ENCODE measurements around the gene ST3GAL3. TPM values are rescaled to one million over a fixed set of nuclear protein-coding genes. Genes with fewer than 3 reads are reported as not detected.

Gene ST3GAL3
- total RNA-seq, 1 donor from 2014 or later = 9.9 TPM

GRCh38 chr1:43962324-43962723 lies 255.0 kb downstream of the ST3GAL3 start:
- DNase-seq (ENCODE audit: low read depth in 2 of 2) = no peak

DNA sequence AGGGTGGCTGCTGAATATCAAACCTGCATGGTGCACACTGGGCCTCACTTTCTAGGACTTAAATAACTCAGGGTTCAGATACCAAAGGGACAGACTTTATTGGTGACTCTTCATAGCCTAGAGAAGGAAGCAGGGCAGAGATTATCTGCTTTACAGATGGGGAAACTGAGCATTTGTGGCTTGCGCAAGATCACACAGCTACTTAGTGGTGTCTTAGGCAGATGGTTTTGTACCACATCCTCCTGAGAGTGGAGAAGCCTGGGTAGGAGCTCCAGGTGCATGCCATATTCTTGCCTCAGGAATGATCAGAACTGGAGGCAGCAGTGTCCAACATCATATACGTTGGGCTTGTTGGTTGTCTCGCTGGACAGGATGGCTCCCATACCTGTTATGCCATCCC lies 255.7 kb downstream of the ST3GAL3 start:
- DNase-seq (ENCODE audit: low read depth in 2 of 2) = no peak

- no peak for DNase-seq (ENCODE audit: low read depth in 2 of 2)
Observed at GRCh38 chr1:43963890-43964289, 256.6 kb downstream of the ST3GAL3 start.

- DNase-seq (ENCODE audit: low read depth in 2 of 2) = no peak
Observed at GRCh38 chr1:43965316-43965715, 258.0 kb downstream of the ST3GAL3 start.

GRCh38 chr1:43968348-43968948 lies 261.1 kb downstream of the ST3GAL3 start:
- DNase-seq (ENCODE audit: low read depth in 2 of 2) = peak; percentile 45 to 50

- no peak for DNase-seq (ENCODE audit: low read depth in 2 of 2)
Observed at GRCh38 chr1:43969416-43969745, 262.0 kb downstream of the ST3GAL3 start.

GRCh38 chr1:43969746-43970466 lies 262.6 kb downstream of the ST3GAL3 start, which contains the start of gene DPH2:
Gene DPH2 (plus strand): TSS chr1:43970010. CDS start chr1:43970176, 166 bp downstream.
- DNase-seq (ENCODE audit: low read depth in 2 of 2) = peak; percentile 98

DNA sequence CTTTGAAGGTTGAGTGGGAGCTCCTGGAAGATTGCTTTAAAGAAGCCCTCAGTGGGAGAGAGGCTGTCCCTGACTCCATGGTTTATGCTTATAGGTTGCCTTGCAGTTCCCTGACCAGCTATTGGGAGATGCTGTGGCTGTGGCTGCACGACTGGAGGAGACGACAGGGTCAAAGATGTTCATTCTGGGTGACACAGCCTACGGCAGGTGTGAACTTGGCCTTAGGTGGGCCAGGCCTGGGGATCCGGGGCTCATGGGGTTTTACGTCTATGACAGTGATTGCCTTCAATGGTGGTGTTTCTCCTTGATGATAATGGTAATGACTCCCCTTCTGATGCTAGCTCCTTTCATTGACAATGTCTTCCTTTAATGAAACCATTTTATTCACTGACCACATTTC lies 263.2 kb downstream of the ST3GAL3 start:
- no peak for DNase-seq (ENCODE audit: low read depth in 2 of 2)

DNA sequence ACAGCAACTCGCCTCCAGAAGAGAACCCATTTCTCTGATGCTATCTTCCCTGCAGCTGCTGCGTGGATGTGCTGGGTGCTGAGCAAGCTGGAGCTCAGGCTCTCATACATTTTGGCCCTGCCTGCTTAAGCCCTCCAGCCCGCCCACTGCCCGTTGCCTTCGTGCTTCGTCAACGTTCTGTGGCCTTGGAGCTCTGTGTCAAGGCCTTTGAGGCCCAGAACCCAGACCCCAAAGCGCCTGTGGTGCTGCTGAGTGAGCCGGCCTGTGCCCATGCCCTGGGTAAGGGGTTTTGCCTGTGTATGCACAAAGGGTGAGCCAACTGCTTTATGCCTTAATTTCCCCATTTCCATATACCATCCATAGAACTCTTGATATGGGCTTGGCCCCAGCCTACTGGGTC lies 263.6 kb downstream of the ST3GAL3 start:
- no peak for DNase-seq (ENCODE audit: low read depth in 2 of 2)

DNA sequence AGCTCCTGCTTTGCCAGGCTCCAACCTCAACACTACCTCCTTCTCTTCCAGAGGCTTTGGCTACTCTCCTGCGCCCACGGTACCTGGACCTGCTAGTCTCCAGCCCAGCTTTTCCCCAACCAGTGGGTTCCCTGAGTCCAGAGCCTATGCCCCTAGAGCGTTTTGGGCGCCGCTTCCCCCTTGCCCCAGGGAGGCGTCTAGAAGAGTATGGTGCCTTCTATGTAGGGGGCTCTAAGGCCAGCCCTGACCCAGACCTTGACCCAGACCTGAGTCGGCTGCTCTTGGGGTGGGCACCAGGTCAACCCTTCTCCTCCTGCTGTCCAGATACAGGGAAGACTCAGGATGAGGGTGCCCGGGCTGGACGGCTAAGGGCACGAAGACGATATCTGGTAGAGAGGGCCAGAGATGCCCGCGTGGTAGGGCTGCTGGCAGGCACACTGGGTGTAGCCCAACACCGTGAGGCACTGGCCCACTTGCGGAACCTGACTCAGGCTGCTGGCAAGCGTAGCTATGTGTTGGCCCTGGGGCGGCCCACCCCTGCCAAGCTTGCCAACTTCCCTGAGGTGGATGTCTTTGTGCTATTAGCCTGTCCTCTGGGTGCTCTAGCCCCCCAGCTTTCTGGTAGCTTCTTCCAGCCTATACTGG lies 264.1 kb downstream of the ST3GAL3 start:
- no peak for DNase-seq (ENCODE audit: low read depth in 2 of 2)

DNA sequence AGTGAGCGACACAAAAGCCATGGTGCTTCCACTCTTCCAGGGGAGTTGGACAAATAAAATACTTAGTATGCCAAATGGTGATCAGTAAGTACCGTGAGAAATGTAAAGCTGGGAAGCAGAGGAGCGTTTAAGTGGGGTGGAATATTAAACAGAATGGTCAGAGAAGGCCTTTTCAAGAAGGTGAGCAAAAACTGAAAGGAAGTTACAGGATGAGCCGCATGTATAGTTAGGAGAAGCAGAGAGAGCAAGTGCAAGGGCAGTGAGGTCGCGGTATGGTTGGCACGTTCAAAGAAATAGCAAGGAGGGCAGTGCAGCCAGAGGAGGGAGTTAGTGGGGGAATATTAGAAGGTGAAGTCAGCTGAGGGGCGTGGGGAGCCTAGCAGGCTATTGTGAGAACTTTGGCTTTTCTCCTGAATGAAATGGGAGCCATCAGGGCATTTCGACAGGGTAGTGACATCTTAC lies 266.7 kb downstream of the ST3GAL3 start:
- DNase-seq (ENCODE audit: low read depth in 2 of 2) = no peak

DNA sequence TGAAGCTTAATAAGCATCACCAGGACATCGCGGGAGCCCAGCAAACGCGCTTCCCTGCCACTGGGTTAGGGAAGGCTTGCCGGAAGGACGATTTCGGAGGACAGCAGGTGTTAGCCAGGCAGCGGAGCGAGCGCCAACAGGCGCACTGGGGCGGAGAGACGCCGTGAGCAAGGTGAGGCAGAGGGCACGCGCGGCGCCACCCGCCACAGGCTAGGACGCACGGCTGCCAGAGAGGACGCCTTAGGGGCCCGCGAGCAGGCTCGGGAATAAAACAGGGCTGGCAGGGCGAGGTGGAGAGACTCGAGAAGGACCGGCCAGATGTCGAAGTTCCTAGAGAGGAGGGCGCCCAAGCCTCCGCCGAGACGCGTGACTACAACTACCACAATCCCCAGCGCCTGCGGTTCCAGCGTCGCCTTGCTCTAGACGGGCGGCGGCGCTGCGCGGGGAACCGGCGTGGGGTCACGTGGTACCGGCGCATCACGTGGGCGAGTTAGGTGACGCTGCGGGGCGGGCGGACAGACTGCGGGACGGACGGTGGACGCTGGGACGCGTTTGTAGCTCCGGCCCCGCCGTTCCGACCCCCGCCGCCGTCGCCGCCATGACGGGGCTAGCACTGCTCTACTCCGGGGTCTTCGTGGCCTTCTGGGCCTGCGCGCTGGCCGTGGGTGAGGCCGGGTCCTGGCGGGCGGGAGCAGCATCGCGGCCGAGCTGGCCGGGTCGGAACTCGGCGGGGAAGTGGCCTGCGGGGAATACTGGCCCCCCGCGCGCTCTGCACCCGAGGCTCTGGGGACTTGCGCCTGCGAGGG lies 267.3 kb downstream of the ST3GAL3 start, which contains the start of gene ATP6V0B:
ATP6V0B (plus strand) TSS at position 518 of the 806 bp plus-strand sequence; CDS start at position 599, 81 bp downstream.
- DNase-seq (ENCODE audit: low read depth in 2 of 2) = peak; percentile 95

DNA sequence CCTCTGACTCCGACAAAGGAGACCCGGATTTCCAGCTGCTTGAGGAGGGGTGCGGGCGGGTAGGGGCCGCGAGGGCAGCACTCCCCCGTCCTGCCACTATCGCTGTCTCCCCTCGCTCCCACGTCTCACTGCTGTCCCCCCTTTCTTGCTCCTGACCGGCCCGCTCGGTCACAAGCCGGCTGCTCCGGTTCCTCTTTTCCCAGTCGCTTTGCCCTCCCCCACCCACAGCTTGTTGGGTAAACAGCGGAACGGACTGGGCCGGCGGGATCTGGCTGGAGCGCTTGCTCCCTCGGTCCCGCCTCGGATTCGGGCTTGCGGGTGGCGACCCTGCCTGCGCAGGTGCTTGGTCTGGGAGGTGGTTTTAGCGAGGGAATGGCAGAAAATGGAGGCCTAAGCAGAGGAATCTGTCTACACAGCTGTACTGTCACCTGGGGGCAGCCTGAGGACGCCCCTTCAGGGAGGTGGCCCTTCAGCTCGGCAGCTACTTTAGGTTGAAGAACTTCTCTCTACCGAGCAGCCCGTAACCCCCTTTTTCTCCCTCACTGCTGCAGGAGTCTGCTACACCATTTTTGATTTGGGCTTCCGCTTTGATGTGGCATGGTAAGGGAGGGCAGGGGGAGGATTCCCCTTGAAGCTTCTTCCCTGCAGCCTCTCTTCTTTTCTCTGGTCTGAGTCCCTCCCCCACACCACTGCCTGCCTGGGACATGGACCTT lies 268.1 kb downstream of the ST3GAL3 start:
- DNase-seq (ENCODE audit: low read depth in 2 of 2) = peak; percentile 39 to 54

DNA sequence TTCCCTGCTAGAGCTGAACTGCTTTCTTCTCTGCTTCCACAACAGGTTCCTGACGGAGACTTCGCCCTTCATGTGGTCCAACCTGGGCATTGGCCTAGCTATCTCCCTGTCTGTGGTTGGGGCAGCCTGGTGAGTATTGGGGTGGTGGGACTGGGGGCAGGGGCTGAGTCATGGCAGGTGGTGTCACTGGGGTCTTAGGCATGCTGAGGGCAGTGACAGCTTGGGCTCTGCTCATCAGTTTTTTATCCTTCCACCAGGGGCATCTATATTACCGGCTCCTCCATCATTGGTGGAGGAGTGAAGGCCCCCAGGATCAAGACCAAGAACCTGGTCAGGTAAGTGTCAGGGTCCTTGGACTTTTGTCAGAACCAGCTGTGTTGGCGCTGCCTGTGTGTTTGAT lies 268.7 kb downstream of the ST3GAL3 start:
- DNase-seq (ENCODE audit: low read depth in 2 of 2) = no peak

DNA sequence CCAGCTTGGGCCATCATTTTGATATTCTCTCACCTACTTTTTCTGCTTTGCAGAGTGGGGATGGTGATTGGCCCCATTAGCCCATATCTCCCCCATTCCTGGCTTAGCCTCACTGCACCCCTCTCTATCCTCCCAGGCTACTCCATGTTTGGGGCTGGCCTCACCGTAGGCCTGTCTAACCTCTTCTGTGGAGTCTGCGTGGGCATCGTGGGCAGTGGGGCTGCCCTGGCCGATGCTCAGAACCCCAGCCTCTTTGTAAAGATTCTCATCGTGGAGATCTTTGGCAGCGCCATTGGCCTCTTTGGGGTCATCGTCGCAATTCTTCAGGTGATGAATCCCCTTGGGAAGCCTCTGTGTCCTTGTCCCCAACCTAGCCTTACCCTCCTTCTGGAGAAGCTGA lies 269.6 kb downstream of the ST3GAL3 start:
- DNase-seq (ENCODE audit: low read depth in 2 of 2) = no peak

GRCh38 chr1:43977376-43978263 lies 270.3 kb downstream of the ST3GAL3 start:
- no peak for DNase-seq (ENCODE audit: low read depth in 2 of 2)

- no peak for DNase-seq (ENCODE audit: low read depth in 2 of 2)
Observed at GRCh38 chr1:43978264-43978550, 270.9 kb downstream of the ST3GAL3 start.

DNA sequence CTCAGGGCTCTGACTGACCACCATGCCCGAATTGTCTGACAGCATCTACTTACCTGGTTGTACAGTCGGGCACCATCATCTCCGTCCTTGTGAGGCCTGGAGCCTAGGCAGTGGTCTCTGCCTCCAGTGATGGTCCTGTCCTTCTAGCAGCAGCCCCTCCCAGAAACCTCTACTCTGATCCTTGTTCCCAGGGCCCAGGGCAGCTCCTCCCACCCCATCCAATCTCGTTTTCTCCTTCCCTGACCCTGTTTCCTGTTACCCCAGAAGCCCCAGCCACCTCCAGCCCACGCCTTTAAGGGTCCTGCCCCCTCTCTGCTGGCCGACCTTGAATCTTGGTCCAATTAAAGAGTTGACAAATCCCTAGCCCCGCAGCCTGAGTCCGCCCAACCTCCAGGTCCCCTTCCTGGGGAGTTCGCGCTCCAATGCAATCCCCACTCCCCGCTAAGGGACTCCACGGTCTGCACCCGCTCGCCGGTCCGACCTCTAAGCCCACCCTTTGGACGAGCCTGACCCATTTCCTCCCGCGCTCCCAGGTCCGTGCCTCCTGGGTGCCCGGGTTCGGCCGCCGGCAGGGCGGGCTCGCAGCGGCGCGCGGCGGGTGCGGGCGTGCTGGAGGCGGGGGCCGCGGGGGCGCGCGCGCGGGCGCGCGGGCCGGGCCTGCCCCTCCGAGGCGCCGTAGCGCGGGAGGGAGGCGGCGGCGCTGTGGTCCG lies 271.4 kb downstream of the ST3GAL3 start, which contains the start of gene B4GALT2:
B4GALT2 (plus strand) TSS at position 660 of the 710 bp plus-strand sequence. CDS start 1,951 bp downstream, outside the sequence.
- peak; percentile 47 to 48 for DNase-seq (ENCODE audit: low read depth in 2 of 2)

GRCh38 chr1:43979261-43979527 lies 271.9 kb downstream of the ST3GAL3 start:
- DNase-seq (ENCODE audit: low read depth in 2 of 2) = no peak
